ENCODE results near the gene RCAN1. TPM values are rescaled to one million over a fixed set of nuclear protein-coding genes. Genes with fewer than 3 reads are reported as not detected.
"Not testable (repeated sequence)": the region's sequence is repeated elsewhere in the genome, so short reads cannot be mapped to it uniquely, and the experiment has no call there.

The RCAN1 gene
- total RNA-seq, 1 donor from 2014 or later = 17.7 TPM

DNA sequence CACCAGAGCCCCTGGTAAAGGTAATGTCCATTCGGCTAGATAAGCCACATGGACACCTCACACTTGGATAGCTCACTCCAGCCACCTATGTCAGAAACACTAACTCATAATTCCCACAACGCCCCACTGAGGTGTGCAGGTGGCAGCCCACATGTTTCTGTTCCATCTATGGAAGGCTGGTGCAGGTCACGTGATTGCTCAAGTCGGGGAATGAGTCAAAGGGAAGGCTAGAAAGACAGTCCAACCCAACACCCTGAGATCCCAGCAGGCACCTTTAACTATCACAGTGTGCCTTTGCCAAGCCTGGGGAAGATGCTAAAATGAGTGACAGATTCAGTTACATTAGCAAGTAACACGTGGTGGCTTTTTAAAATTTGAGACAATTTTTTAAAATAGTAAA is 57.7 kb downstream of the RCAN1 start:
- Mint-ChIP-seq H3K36me3 (ENCODE audit: unreplicated experiment) (peaks cover 13% of the 10 kb centered on the region), H3K4me1 (ENCODE audit: low read depth, unreplicated experiment) (no peaks in the 10 kb centered on the region), H3K4me3 (ENCODE audit: unreplicated experiment) (no peak overlapping the region), H3K9me3 (ENCODE audit: unreplicated experiment) (peaks cover 1% of the 10 kb centered on the region), H3K27ac (ENCODE audit: unreplicated experiment) (no peak overlapping the region), H3K27me3 (ENCODE audit: unreplicated experiment) (no peaks in the 10 kb centered on the region)
- no peak for DNase-seq
- TF ChIP-seq, protein P1, sequence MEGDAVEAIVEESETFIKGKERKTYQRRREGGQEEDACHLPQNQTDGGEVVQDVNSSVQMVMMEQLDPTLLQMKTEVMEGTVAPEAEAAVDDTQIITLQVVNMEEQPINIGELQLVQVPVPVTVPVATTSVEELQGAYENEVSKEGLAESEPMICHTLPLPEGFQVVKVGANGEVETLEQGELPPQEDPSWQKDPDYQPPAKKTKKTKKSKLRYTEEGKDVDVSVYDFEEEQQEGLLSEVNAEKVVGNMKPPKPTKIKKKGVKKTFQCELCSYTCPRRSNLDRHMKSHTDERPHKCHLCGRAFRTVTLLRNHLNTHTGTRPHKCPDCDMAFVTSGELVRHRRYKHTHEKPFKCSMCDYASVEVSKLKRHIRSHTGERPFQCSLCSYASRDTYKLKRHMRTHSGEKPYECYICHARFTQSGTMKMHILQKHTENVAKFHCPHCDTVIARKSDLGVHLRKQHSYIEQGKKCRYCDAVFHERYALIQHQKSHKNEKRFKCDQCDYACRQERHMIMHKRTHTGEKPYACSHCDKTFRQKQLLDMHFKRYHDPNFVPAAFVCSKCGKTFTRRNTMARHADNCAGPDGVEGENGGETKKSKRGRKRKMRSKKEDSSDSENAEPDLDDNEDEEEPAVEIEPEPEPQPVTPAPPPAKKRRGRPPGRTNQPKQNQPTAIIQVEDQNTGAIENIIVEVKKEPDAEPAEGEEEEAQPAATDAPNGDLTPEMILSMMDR (IDR thresholded peaks at IDR 0.05; ENCODE audit: partially characterized antibody, unreplicated experiment) = no peak

DNA sequence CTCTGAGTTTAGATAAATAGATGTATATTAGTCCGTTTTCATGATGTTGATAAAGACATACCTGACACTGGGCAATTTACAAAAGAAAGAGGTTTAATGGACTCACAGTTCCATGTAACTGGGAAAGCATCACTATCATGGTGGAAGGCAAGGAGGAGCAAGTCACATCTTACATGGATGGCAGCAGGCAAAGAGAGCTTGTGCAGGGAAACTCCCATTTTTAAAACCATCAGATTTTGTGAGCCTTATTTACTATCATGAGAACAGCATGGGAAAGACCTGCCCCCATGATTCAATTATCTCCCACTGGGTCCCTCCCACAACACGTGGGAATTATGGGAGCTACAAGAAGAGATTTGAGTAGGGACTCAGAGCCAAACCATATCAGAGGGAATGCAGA is 60.2 kb downstream of the RCAN1 start:
- H3K9me3 Mint-ChIP-seq (ENCODE audit: unreplicated experiment); H3K4me3 Mint-ChIP-seq (ENCODE audit: unreplicated experiment); H3K4me1 Mint-ChIP-seq (ENCODE audit: low read depth, unreplicated experiment); H3K27ac Mint-ChIP-seq (ENCODE audit: unreplicated experiment); DNase-seq; H3K27me3 Mint-ChIP-seq (ENCODE audit: unreplicated experiment): not testable (repeated sequence)
- peaks cover 17% of the 10 kb centered on the region for H3K36me3 Mint-ChIP-seq (ENCODE audit: unreplicated experiment)

DNA sequence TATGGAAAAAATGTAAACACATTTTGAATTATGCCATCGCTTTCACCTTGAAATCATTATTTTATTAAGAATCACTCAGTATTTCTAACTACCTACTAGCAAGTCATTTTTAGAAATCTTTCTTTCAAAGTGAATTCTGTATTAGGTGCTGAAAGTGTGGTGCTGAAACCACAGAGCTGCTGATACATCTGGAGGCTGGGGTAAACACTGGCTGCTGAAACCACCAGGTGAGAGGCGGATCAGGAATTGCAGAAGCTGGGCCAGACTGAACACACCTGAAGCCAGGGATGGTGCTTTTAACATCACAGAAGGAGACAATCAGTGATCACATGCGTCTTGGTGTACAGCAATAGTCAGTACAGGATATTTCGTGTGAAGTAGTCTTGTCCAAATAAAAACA is 60.7 kb downstream of the RCAN1 start:
- H3K27me3 Mint-ChIP-seq (ENCODE audit: unreplicated experiment) = no peaks in the 10 kb centered on the region
- H3K9me3 Mint-ChIP-seq (ENCODE audit: unreplicated experiment) = peaks cover 1% of the 10 kb centered on the region

DNA sequence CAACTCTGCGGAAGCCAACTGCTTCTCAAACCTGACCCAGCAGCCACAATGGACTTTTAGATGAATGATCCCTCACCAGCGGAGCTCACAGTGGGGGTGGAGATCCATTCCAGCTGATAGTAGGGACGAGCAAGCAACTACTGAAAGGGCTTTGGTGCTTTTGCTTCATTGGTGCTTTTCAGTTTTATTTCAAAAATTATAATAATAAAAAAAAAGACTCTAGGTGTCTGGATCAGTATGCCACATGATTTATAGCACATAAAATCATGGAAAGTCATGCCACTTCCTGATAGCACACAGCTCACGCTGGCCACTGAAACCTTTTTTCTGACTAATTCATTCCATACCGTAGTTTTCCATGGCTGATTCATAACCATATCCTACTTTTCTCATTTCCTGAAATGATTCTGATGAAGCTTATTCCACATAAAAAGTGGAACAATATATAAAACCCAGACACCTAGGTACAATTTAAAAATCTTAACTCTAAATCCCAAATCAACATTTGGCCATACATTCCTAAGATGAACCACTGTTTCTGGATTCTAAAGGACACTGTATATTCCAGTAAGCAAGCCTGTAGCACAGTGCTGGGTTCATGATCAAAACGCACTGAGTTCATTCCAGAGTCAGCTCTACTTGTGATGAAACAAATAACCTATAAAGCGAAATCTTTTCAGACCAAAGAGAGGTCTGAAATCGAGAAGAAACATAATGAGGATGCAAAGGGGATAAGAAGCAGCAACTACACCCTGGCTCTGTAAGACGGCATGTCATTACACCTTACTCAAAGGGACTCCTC is 61.6 kb downstream of the RCAN1 start:
- DNase-seq = no peak
- H3K4me1 Mint-ChIP-seq (ENCODE audit: low read depth, unreplicated experiment) = no peaks in the 10 kb centered on the region
- TF ChIP-seq, protein P1 (IDR thresholded peaks at IDR 0.05; ENCODE audit: partially characterized antibody, unreplicated experiment) = no peak
- no peaks in the 10 kb centered on the region for H3K27me3 Mint-ChIP-seq (ENCODE audit: unreplicated experiment)
- peaks cover 21% of the 10 kb centered on the region for H3K36me3 Mint-ChIP-seq (ENCODE audit: unreplicated experiment)
- peaks cover 1% of the 10 kb centered on the region for H3K9me3 Mint-ChIP-seq (ENCODE audit: unreplicated experiment)
- H3K27ac Mint-ChIP-seq (ENCODE audit: unreplicated experiment) = no peak overlapping the region
- no peak overlapping the region for H3K4me3 Mint-ChIP-seq (ENCODE audit: unreplicated experiment)

More for the DNA sequence above, 60.7 kb downstream of the RCAN1 start:
- Mint-ChIP-seq H3K36me3 (ENCODE audit: unreplicated experiment) (peaks cover 20% of the 10 kb centered on the region), H3K4me1 (ENCODE audit: low read depth, unreplicated experiment) (no peaks in the 10 kb centered on the region), H3K4me3 (ENCODE audit: unreplicated experiment) (no peak overlapping the region), H3K27ac (ENCODE audit: unreplicated experiment) (no peak overlapping the region)
- DNase-seq = no peak
- TF ChIP-seq, protein P1 (IDR thresholded peaks at IDR 0.05; ENCODE audit: partially characterized antibody, unreplicated experiment) = no peak

DNA sequence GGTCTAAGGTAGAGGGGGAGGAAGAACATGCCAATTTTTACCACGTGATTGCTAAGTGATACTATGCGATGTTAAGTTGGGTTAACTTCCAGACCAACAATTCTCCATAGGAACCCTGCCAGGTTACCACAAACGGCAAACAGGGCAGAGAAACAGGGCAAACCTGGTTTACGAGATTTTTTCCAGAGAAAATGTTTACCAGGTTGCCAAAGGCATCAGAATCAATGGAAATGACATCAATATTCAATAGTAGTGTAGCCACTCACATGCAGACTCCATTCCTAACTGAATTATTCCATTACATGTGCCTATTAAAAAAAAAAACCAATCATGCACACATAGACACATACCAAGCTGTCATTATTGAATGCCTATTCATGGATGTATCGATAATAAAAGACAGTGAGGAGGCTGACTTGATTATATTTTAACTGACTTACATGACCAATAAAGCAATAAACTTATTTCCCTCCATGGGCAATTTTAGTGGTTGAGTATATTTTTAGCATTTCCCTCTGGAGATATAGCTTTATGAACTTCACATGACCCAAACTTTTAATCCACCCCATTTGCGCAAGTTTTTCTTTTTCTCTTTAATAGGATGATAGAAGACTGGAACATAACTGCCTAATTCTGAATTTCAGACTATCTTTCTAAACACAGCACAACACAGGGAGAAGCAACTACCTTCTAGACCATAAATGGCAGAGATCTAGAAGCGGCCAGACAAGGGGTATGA is 62.4 kb downstream of the RCAN1 start:
- Mint-ChIP-seq H3K4me3 (ENCODE audit: unreplicated experiment) (no peak overlapping the region), H3K9me3 (ENCODE audit: unreplicated experiment) (peaks cover 1% of the 10 kb centered on the region), H3K36me3 (ENCODE audit: unreplicated experiment) (peaks cover 21% of the 10 kb centered on the region), H3K27ac (ENCODE audit: unreplicated experiment) (no peak overlapping the region), H3K27me3 (ENCODE audit: unreplicated experiment) (no peaks in the 10 kb centered on the region), H3K4me1 (ENCODE audit: low read depth, unreplicated experiment) (no peaks in the 10 kb centered on the region)
- DNase-seq = no peak
- TF ChIP-seq, protein P1 (IDR thresholded peaks at IDR 0.05; ENCODE audit: partially characterized antibody, unreplicated experiment) = no peak

Data from glutamatergic neuron (in vitro differentiated cells).